Stimulated activated CD4-positive, alpha-beta T cell treated with anti-CD3 and anti-CD28 coated beads, Interleukin-2, amount 100 ng/mL, for 48 hours (primary cell): ENCODE results near the gene VPS37B.

Source experiments
- DNase-seq, 2 donors: peaks; one replicate each; pipeline ENCODE4 v3.0.0-alpha.2; 2020

VPS37B gene

DNA sequence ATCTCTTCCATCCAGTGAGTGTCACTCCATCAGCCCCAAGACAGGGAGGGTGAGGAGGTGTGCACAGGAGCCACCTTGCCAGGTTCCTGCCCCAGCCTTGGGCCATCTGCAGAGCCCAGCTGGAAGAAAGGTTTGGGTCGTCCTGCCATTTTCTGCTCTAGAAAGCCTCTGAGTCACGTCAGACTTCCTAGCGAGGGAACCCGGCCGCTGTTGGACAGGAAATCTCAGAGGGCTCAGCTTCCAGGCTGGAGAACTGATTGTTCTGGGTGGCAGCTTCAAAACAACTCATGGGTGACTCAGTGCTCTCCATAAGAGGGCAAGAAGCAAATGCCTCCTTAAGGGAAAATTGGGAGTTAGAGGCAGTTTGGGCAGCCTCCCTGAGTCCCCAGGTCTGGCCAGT lies 44.1 kb downstream of the VPS37B start:
- no peak for DNase-seq

DNA sequence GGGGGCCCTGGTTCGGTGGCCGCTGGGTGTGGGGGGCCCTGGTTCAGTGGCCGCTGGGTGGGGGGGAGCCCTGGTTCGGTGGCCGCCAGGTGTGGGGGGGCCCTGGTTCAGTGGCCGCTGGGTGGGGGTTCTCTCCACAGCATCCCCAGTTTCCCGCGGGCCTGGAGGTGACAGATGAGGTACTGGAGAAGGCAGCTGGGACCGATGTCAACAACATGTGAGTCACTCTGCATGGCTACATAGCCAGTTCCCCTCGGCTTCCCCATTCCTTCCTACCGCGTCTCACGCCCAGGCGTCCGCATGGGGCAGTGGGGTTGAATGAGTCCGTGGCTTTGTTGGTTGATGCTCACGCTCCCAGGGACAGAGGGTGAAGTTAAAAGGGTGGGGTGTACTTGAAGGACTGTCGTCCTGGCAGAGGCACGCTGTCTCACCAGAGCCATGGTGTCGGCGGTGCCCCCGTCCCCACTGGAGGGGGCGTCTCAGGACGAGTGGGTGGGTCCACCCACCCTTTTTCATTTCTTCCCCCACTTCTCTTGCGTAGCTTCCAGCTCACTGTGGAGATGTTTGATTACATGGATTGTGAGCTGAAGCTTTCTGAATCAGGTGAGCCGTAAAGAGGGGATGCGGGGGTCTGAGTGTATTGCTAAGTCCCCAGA lies 45.1 kb downstream of the VPS37B start:
- DNase-seq = no peak

DNA sequence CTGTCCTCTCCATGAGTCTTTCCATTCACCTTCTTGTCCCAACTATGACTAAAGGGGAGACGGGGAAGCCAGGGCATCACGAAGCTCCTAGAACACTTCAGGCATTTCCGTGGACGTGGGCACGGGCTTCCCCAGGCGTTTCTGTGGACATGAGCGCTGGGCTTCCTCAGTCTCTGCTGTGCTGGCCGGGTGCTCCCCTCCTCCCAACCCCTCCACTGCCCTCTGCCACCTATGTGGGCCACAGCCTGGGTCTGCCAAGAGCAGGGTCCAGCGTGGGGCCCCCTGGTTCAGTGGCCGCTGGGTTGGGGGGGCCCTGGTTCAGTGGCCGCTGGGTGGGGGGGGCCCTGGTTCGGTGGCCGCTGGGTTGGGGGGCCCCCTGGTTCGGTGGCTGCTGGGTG lies 45.9 kb downstream of the VPS37B start:
- no peak for DNase-seq

DNA sequence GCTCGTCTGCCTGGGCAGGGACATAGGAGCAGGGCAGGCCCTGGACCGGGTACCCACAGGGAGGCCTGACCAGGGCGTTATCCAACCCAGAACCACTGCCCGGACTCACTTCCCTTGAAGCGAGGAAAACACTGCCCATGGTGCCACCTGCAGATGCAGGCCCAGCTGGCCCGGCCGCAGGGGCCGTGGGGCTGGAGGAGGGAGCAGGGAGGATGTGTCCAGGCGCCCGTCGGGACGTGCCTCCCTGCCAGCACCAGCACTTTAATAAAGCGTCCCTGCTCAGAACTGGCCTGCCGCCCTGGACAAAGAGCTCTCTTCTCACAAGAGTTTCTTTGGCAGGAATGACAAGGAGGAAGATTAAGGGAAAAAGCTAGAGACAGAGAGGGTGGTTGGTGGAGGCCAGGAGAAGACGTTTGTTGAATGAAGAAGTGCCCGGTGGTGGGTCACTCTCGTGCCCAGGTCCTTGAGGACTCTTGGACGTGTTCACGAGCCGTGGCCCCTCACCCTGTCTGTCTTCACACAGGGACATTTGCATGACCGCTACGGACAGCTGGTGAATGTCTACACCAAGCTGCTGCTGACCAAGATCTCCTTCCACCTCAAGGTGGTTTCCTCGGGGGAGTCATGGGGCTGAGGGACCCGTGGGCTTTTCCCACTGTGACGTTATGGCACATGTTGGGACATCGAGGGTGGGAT lies 46.4 kb downstream of the VPS37B start:
- DNase-seq = no peak

DNA sequence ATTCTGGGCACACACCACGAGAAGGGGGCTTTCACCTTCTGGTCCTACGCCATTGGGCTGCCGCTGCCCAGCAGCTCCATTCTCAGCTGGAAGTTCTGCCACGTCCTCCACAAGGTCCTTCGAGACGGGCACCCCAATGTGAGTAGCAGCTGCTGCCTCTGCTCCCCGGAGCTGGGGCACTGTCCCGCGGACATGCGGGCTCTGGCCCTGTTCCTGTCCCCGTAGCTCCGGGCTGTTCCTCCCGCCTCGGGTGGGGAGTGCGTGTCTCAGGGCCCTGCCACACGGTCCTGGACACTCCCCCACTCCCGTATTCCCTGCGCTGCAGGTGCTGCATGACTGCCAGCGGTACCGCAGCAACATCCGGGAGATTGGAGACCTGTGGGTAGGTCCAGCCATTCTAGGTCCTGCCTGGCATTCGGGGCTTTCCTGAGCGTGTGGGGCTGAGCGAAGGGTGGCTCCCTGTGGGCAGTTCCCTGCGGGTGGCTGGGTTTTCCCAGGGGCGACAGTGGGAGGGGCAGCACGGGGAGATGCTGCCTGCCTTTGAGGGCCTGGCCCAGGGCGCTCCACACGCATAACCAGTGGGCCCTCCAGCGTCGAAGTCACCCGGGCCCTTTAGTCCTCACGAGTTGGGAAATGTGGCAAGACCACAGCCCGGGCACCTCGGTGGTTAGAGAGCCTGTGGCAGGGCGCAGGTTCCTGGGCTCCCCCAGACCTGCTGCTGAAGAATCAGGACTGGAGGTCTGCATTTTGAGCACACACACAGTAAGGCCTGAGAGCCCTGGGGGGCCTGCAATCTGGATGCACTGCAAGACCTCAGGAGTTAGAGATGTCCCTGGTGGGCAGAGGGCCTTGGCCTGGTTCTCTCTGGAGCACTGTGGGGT lies 47.2 kb downstream of the VPS37B start:
- DNase-seq = no peak

DNA sequence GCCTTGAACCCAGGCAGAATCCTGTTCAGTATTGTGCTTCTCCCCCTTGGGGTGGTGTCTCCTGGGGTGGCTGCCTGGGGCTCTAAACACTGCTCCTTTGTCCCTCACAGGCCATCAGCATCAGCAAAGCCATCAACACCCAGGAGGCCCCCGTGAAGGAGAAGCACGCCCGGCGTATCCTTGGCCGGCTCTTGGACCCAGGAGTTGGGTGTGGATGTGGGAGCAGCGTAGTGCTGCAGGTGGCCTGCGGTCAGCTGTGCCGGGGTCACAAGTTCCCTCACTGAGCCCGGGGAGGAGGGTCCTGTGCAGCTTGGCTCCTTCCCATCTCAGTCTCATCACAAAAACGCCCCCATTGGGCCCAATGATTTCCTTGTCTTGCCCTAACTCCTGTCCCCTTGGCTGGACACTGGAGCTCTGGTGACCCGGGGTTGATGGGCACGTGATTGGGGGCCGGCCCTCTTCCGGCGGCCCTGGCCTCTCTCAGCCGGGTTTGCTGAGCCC lies 48.0 kb downstream of the VPS37B start:
- DNase-seq = no peak

DNA sequence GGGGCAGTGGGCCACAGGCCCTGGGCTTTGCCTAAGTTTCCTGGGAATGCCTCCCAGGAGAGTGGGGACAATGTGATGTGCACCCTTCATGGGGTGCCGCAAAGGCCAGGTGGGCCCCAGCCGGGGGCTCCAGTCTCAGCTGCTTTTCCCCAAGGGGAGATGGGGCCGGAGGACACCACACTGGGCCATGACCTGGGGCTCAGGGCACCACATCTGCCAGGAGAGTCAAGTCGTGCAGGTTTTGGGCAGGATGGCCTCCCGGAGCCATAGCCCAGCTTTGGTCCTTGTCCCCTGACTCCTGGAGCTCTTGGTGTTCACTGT lies 48.4 kb downstream of the VPS37B start:
- DNase-seq = no peak

DNA sequence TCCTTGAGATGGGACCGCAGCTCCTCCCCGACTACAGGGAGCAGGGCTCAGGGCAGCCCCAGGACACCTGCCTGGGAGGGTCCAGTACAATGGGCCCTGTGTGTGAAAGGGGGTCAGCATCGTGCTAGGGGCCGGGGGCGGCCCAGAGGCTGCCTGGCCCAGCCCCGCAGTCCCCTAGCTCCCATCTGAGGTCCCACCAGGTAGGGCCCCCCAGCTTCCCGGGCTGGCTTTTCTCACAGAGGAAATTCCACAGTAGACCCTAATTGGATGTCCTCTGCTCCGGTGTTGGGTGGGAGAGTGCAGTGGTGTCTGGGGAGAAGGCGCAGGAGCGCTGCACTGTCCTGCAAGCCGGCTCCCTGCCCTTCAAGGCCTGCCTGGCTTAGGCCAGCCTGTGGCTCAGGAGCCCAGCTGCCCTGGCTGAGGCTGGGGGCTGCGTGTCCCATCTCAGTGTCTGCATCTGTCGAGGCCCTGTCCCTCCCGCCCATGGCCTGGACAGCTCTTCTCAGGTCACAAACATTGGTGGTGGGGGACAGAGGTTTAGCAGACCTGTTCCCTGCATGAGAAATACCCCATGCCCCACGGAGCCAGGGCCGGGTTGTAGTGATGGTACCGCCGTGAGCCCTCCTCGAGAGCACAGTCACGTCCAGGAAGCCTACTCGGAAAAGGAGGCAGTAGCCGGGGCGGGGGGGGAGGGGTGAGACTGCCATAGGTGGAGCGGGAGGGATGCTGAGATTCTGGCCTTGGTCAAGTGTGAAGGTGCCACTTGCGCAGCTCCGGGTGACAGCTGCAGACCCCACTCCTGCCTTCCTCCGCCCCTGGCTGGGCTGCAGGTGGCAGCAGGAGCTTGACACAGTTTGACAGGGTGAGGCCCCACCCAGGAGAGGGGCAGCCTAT lies 49.1 kb downstream of the VPS37B start:
- no peak for DNase-seq

DNA sequence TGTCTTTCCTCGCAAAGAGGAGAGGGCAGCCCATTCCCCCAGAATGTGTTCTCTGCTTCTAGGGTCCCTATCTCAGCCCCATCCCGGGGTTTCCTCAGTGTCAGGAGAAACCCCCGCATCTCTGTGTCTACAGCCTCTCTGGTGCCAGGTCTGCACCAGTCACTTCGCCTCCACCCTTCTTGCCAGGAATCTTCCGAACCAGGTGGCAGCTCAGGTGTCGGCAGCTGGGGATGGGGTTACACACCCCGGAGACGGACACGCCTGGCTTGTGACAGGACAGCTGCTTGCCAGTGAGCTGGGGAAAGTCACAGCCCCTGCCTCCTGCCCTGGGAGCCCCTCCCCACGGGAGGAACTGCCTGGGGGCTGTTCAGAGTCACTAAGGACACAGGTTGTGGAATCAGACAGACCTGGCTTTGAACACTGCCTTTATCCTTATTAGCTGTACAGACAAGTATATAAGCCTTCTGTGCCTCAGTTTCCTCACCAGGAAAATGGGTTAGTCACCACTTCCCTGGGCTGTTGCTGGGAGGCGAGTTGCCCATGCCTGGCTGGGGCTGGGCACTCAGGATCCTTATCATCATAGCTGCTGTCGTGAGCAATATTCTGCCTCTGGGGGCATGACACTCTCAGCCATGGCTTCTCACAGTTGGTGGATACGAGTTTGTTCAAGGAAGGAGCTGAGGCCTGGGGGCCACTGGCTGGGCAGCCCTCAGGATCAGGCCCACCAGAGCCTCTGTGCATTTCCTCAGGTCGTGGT lies 49.9 kb downstream of the VPS37B start:
- no peak for DNase-seq

DNA sequence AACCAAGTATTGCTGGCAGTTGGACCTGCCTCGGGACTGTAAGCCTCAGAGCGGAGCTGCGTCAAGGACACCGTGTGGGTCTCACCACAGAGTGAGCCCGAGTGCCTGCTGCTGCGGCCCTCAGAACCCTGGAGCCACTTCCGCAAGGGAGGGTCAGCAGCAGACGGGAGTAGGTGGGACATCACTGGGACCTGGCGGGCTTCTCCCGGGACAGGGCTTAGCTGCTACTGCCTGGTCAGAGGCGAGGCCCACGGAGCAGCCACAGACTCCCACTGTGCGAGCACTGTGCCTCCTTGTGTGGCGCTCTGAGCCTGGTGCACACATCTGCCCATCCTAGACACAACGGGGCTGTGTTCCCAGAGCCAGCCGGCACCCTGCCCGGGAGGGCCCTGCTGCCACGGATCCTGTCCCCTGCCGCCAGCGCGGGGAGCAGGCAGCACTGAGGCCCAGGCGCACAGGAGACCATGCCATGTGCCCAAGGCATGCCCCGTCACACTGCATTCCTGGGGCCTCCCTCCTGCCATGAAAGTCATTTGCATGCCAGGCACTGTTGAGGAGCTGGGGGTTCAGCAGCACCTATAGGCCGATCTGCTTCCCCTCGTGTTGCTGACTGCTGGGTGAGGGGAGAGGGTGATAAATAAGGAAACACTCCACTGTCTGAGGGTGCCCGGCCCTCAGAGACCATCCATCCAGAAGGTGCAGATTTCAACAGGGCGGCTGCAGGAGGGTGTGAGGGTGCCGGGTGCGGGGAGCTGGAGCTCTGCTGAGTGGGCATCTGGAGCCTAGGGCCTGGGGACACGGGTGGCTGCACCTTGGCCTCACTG lies 50.7 kb downstream of the VPS37B start:
- DNase-seq = no peak

DNA sequence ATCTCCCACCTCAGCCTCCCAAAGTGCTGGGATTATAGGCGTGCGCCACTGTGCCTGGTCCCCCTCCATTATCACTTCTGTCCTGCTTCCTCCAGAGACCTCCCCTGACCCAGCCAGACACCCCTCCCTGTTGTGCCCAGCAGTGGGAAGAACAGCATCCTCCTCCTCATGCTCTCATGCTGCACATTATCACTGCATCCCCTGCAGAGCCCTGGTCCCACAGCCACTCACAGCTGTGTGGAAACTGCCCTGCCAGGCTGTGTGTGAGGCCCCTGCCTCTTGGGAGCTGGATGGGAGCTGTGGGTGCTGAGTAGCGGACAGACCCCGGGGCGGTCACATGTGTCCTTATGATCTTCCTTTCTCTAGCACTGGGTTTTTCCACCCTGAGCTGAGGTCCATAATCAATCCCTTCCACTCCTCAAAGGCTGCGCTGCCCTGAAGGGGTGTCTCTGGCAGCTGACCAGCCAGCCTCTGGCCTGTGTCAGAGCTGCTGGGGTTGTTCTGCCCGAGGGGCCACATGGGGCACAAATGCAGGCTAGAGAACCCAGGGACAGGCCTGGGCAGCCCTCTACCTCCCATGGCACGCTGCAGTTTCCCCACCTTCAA lies 51.5 kb downstream of the VPS37B start:
- no peak for DNase-seq

DNA sequence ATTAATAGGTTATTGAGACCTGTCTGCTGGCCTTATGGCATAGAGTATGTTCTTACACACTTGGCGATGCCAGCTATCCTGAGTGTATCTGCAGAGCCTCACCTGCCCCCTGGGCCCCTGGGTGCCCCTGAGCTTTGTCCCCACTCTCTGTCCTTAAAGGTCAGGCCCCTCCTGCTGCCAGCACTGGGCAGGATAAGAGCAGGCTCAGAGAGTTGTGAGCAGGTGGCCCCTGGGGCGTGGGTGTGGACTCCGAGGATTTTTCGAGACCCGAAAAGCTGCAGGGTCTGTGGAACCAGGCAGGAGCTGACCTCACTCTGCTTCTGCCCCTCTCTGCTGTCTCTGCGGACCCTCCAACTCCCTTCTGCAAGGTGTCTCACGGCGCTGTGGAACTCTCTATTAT lies 52.5 kb downstream of the VPS37B start:
- no peak for DNase-seq

DNA sequence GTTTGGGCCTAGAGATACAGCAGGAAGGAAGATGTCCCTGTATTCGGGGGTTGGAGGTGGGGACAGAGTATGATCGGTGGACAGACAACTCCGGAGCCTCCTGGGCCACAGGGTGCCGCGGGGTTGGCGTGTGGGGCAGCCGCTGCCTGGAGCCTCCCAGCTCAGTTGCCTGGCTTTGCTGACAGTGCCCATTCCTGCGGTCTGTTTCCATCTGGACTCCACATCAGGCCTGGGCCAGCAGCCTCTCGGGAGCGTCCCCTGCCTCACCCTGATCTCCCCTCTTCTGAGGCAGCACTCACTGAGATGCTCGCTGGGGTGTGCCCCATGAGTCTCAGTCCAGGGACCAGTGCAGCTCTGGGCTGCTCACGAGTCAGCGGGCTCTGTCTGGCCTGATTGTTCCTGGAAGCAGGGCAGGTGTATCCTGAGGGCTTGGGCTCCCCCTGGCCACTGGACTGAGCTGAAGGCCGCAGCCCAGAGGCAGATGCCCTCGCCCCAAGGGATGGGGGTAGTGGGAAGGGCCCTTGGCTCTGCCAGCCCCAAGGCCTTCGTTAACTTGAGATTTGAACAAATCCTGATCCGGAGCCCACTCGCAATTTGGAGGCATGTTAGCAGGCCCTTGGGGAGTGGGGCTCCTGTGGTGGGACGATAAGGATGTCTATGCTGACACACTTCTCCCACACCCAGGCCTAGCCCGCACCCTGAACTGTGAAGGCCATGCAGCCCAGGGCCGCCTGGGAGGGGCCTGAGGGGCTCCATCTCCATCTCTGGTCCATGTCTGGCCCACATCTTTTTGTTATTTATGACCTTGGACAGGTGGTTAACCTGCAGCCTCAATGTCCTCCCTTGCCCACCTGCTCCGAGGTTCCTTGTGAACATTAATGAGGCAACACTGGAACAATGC lies 53.2 kb downstream of the VPS37B start:
- DNase-seq = no peak

DNA sequence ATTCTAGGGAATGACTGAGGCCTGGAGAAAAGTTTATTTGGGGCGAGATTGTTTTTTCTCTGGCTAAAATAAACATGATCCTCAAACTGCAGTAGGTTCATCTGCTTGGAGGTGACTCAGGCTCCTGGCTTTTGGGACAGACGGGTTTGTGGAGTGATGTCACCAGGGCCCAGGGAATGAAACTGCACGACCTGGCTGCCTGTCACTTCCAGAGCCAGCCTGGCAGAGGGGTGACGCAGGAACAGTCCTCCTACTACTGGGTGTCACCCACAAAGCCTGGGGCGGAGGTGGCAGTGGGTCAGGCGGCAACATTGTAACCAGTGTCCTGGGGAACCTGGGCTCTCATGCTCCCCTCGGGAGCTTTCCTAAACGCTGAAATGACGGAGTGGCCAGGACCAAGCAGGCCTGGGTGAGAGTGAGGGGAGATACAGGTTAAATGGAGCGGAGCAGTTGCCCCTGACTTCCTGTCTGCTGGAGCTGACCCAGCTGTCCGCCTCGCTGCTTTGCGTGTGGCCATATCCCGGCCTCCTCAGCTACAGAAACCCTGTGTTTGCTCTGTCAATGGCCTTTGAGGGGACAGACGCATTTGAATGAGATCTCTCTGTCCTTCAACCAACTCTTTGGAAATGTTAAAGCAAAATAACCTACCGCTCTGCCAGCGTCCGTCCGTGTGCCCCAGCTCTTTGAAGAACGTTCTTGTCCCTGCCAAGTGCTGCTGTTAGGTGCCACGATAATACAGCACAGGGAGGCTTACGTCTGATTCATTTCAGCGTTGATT lies 54.2 kb downstream of the VPS37B start:
- DNase-seq = no peak

DNA sequence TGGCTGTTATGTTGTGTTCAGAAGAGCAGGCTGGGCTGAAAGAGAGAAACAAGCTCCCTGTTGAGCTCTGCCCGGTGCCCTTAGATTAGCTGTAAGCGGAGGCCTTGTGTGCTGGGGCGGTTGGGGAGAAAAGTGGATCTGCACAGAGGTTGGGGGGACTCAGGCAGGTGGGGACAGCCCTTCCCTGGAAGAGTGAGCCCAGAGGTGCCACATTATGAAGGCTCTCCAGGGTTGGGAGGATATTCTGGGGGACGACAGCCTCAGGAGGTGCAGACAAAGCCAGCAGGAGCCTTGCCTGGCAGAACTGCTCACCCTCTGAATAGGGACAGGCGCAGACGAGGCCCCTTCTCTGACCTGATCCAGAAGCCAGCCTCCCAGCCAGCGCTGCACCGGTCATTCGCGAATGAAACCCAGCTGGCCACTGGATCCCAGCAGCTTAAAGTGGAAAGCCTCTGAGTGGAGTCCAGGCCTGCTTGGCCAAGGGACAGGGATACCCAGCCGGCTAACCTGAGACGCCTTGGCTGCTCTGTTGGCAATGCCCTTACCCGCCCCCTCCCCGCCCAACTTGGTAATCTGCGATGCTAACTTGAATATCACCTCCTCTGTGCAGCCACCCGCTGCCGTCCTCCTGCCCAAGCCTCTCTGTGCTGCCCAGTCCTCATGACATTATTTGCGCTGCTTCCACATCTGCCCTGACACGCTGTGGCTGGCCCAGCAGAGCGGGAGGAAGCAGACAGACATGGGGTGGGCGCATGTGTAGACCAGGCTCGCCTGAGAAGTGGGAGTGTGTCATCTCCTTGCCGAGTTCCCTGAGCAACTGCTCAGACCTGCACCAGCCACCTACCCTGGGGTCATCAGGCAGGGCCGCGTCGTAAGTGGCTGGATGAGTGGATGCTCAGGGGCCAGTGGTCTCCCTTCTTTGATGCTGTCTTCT lies 55.1 kb downstream of the VPS37B start:
- no peak for DNase-seq

DNA sequence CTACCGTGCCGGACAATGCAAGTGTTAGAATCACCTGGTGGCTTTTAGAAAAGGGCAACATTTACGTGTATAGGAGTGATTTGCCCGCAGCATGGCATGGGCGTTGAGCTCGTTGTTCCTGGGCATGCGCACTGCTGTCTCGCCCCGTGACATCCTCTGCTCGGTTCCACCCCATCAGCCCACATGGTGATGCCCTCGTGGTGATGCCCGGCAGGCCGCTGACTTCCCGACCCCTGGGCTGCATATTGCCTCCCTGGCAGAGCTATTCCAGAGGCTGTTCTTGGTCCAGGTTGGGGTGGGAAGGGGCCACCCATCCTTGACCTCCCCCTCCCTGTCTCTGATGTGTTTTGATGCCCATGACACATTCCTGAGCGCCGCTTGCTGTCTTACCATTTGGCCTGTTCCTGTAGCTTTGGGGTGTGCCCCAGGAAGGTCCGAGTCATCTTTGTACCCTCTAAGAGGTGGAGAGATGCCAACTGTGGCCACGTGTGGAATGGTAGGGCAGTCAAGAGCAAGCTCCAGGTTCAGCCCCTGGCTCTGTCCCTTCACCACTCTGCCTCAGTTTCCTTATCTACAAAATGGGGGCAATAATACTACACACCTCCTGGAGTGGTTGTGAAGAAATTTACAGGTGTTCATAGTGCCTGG lies 55.9 kb downstream of the VPS37B start:
- DNase-seq = no peak

DNA sequence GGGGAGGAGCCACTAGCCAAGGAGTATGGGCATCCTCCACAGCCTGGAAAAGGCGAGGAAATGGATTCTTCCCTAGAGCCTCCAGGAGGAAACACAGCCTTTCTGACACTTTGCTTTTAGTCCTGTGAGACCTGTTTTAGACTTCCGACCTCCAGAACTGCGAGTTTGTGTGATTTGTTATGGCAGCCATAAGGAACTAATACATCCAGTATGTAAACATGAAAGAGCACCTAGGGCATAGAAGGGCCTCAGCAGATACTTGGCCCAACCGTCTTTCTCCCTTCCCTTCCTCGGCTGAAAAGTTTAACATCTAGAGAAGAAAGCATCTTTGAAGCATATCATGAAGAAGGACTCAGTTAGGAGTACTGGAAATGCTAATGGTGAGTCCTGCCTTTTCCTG lies 57.1 kb downstream of the VPS37B start:
- DNase-seq = no peak
